DMS114 treated with DMSO at 0.1 percent for 48 hours (cell line): ENCODE results near the gene SLC30A7.
"Not testable (repeated sequence)": the region's sequence is repeated elsewhere in the genome, so short reads cannot be mapped to it uniquely, and the experiment has no call there.

Experiments used
- DNase-seq: peaks from one replicate; lab custom pipeline; 2025; ENCODE audit not compliant: unreplicated experiment; lab: John Stamatoyannopoulos, UW

The SLC30A7 gene

DNA sequence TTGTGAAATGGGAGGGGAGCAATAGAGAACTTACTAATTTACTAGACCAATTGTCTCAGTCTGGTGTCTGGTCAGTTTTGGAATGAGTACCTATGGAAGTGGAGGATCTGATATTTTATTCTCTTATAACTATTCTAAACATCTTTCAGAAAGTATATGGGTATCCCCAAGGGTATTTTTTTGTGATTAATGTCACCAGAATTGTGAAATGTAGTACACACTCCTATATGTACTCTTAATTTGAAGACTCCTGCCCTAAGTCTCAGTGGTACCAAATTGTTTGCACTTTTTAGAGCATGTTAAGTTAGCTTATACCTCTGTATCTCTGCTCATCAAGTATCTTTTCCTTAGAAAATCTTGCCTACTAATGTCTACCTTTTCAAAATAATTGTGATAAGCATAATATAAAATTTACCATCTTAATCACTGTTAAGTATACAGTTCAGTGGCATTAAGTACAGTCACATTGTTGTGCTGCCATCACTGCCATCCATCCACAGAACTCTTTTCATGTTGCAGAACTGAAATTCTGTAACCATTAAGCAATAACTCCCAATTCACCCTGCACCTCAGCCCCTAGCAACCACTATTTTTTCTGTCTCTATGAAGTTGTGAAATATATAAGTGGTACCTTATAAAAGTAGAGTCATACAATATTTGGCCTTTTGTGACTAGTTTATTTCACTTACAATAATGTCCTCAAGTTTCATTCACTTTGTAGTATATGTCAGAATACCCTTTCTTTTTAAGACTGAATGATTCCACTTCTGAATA is 40.5 kb downstream of the SLC30A7 start:
- DNase-seq, result no peak

DNA sequence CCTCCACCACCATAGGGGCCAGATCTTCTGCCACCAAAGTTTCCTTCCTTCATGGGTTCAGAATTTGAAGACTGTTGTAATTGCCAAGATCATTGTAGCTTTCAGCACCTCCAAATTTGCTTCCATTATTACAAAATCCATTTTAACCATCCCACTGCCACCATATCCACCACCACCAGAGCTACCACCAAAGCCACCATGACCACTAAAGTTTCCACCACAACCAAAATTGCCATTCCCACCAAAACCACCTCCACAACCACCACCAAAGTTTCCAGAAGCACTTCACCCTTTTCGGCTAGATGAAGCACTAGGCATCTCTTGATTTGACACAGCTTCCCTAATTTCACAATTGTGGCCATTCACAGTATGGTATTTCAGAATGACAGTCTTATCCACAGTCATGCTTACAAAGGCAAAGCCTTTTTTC is 45.2 kb downstream of the SLC30A7 start:
- no peak for DNase-seq

DNA sequence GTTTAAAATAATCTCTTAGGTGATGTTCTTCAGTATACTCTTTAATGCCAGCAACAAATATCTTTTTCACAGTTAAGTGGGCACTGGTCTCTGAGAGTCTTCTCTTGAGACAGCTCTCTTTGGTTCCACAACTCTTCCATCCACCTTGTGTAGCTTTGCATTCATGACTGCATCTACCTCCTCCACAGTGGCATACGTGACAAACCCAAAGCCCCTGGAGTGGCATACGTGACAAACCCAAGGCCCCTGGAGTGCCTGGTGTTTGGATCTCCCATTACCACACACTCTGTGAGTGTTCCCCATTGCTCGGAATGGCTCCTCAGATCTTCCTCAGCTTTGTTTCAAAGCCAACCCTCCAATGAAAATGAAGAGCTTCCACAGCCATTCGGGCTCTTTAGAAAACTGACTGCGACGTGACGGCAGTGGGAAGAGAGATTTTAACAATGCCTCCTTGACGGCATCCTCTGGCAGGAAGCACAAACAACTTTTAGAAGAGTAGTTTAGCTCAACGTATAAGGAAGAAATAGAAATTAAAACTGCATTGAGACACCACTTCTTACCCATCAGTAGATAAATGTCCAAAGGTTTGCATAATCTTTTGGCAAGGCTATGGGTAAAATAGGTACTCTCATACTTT is 45.8 kb downstream of the SLC30A7 start:
- DNase-seq, result no peak

DNA sequence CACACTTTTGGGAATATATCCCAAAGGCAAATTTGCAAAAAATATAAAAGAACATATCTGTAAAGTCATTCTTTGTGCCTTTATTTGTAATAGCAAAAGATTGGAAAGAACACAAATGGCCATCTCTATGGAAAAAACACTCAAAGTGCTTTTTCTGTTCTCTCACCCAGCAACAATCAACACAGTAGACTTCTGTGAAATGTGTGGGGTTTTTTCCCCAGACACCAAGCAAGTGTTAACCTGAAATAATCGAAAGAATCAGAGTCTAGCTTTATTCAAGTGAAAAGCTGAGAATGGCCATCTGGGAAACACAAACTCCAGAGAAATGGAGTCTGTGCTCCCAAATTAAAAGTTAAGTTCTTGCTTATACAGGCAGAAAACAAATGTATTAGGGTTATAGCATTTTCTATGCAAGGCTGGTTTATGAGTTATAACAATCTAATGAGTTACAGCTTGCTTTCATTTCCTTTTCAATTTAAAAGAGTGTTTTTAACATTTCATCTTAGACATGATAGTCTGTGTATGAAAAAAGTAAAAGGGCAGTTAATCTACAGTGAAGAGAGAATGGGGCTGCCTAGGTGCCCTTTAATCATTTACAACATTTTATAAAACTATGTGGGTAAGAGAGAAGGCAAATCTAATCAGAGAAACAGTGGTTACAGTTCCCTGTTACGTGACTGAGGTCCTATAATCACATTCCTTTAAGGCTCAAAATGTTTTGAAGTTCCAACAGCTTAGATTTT is 46.6 kb downstream of the SLC30A7 start:
- no peak for DNase-seq

DNA sequence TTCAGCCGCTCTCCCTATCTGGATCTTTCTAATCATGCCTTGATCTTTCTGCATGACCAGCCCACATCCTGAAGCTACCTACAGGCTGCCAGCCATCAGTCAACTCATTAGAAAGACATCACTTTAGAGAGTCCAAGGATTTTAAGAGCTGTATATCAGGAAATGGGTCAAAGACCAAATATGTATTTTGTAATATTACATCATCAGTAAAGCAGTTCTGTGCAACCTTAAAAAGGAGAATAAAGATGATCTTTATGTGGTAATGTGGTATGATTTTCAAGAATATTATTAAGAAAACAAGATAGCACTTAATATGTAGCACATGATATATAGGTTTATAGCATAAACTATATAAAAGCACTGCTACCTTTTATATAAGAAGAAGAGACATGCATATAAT is 47.6 kb downstream of the SLC30A7 start:
- no peak for DNase-seq

DNA sequence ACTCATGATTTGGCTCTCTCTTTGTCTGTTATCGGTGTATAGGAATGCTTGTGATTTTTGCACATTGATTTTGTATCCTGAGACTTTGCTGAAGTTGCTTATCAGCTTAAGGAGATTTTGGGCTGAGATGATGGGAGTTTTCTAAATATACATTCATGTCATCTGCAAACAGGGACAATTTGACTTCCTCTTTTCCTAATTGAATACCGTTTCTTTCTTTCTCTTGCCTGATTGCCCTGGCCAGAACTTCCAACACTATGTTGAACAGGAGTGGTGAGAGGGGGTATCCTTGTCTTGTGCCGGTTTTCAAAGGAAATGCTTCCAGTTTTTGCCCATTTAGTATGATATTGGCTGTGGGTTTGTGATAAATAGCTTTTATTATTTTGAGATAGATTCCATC is 50.2 kb downstream of the SLC30A7 start:
- not testable (repeated sequence) for DNase-seq

DNA sequence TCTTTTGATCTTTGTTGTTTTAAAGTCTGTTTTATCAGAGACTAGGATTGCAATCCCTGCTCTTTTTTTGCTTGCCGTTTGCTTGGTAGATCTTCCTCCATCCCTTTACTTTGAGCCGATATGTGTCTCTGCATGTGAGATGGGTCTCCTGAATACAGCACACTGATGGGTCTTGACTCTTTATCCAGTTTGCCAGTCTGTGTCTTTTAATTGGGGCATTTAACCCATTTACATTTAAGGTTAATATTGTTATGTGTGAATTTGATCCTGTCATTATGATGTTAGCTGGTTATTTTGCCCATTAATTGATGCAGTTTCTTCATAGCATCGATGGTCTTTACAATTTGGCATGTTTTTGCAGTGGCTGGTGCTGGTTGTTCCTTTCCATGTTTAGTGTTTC is 51.9 kb downstream of the SLC30A7 start:
- DNase-seq, result not testable (repeated sequence)

DNA sequence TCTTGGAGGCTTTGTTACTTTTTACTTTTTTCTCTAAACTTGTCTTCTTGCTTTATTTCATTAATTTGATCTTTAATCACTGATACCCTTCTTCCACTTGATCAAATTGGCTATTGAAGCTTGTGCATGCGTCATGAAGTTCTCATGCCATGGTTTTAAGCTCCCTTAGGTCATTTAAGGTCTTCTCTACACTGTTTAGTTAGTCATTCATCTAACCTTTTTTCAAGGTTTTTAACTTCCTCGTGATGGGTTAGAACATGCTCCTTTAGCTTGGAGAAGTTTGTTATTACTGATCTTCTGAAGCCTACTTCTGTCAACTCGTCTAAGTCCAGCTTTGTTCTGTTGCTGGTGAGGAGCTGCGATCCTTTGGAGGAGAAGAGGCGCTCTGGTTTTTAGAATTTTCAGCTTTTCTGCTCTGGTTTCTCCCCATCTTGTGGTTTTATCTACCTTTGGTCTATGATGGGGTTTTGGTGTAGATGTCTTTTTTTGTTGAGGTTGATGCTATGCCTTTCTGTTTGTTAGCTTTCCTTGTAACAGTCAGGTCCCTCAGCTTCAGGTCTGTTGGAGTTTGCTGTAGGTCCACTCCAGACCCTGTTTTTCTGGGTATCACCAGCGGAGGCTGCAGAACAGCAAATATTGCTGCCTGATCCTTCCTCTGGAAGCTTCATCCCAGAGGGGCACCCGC is 53.0 kb downstream of the SLC30A7 start:
- not testable (repeated sequence) for DNase-seq

DNA sequence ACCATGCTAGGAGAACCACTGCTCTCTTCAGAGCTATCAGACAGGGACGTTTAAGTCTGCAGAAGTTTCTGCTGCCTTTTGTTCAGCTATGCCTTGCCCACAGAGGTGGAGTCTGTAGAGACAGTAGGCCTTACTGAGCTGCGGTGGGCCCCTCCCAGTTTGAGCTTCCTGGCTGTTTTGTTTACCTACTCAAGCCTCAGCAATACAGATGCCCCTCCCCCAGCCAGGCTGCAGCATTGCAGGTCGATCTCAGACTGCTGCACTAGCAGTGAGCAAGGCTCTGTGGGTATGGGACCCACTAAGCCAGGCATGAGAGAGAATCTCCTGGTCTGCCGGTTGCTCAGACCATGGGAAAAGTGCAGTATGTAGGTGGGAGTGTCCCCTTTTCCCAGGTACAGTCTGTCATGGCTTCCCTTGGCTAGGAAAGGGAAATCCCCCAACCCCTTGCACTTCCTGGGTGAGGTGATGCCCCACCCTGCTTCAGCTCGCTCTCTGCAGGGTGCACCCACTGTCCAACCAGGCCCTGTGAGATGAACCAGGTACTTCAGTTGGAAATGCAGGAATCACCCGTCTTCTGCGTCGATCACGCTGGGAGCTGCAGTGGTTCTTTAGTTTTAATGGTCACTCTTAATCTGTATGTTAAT is 53.7 kb downstream of the SLC30A7 start:
- not testable (repeated sequence) for DNase-seq

DNA sequence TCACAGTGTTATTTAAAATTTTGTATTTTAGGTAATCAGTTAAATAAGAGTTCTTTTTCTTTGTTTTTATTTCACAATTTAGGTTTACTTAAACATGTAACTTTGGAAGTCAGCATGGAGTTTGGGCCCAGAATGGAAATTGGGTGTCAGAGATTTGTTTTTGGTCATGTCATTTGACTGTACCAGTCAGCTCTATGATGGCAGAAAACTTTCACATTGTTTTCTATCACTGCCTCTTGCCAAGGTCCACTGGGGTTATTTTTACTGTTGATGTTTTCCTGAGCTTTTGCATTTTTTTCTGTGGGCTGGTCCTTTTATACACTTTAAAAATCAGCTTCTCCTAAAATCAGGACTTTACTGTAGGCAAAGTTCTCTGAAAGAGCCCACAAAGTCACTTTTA is 54.4 kb downstream of the SLC30A7 start:
- no peak for DNase-seq

DNA sequence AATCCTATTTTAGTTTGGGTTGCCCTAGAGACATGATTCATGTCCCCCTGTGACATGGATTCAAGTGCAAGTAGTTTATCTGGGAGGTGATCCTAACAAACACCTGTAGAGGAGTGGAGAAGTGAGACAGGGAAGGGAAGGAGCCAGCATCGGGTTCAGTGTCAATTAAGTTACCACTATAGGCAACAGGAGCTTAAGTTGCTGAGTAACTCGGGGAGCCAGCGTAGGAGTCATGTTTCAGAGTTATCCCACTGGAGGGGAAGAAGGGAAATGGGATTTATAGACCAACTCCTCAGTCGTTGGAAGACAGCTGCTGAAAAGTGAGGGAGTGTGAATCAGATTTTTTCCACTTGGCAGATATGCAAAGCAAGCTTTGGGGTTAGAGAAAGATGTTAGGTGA is 54.9 kb downstream of the SLC30A7 start:
- DNase-seq, result no peak

DNA sequence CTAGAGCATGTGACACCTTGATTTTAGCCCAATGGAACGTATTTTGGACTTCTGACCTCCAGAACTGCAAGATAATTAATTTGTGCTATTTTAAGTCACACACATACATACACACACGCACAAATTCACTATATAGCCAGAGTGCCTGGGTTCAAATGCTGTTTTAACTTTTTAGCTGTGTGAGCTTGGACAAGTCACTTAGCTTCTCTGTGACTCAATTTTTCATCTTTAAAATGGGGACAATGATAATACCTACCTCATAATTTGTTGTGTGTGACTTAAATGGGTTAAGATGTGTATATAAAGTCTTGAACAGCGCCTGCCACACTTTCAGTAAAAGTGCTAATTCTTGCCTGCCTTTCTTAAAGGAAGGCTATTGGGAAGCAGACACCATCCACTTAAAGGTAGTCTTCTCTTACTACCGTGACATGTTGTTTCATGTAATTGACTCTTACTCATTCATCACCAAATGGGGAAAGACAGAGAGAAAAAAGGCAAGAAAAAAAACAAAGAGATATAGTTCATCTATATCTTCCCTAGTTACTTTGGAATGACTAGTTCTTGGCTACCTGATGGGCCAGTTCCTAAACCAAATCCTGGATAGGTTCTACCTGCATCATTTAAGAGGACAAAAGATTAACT is 56.3 kb downstream of the SLC30A7 start:
- no peak for DNase-seq

DNA sequence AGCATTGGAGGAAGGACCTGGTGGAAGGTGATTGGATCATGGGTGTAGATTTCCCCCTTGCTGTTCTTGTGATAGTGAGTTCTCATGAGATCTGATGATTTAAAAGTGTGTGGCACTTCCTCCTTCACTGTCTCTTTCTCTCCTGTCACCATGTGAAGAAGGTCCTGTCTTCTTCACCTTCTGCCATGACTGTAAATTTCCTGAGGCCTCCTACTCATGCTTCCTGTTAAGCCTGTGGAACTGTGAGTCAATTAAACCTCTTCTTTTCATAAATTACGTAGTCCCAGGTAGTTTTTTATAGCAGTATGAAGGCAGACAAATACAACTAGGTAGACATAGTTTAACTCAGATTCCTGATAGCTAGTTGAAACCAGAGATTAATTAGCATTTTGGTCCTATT is 57.1 kb downstream of the SLC30A7 start:
- not testable (repeated sequence) for DNase-seq

DNA sequence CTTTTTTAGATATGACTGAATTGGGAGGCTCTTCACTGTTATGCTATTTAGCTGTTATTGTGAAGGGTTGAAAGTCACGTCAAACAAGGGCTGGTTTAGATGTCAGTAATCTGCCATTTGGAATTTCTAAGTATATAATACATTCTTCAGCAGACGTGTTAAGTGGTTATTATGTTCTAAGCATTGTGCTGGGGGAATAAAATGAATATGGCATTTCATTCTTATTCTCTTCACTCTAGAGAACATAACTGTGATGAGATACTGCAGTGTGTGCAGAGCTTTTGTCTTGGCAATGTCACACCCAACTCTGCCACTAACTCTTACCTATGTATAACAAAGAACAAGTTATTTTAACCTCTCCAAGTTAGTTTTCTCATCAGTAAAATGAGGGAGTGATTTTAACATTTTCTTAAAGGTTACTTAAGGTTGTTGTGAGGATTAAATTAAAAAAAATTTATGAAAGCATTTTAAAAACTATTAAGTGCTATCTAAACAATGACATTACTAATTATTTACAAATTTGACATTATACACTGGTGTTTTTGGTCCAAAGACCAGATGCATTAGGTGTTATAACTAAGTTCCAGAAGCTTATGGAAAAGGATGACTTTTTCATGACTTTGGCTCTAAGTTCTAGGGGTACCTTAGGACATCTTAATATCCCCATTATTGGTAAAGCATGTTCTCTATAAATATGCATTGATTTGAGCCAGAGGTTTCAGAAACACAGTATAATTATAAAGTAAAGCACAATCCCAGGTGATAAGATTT is 58.3 kb downstream of the SLC30A7 start:
- DNase-seq, result no peak

DNA sequence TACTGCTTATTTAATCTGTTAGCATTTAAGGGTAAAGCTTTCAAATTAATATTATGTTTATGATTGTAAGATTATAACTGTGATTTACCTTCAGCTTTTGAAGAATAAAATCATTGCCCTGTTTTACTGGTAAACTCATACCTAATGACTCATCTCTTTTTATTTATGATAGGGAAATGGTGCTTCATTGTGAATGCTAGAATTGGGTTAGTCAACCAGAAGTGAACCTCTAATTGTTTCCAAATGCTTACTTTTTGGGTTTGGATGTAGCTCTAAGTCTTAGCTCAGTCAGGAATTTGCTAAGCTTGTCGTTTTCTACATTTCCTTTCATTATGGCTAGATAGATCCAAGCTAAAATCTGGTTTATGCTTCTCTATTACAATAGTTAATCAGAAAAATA is 59.4 kb downstream of the SLC30A7 start:
- no peak for DNase-seq

DNA sequence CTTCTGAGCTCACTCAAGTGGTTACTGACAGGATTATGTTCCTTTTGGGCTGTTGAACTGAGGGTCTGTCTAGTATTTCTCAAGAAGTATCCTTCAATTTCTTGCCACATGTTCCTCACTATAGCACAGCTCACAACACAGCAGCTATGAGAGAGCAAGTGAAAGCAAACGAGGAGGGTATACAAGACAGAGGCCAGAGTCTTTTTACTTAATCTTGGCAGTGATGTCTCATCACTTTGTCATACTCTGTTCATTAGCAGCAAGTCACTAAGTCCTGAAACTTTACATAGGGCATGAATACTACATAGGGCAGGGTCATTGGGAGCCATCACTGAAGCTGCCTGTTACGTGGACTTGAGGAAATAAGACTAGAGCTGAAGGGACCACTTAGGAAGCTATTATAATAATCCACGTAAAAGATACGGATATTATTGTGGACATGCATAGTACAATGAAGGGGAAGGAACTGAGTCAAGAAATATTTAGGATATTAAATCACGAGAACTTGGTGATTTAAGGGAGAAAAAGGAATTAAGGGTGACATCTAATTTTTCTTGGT is 63.7 kb downstream of the SLC30A7 start:
- no peak for DNase-seq

DNA sequence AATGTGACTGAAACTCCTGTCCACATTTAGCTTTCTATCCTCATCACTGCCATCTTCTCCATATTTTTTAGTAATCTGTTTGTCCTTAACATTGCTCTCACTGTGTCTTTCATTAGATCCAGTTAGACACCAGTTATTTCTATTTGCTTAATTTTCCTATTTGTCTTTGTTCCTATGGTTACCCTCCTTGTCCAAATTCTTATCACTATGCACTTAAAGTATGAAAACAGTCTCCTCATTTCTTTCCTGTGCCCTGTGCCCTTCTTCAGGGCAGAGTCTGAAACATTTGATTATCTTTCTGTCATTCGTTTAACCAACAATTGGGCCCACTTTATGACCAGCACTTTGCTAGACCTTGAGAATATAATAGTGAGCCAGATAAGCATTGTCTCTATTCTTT is 64.2 kb downstream of the SLC30A7 start:
- no peak for DNase-seq

DNA sequence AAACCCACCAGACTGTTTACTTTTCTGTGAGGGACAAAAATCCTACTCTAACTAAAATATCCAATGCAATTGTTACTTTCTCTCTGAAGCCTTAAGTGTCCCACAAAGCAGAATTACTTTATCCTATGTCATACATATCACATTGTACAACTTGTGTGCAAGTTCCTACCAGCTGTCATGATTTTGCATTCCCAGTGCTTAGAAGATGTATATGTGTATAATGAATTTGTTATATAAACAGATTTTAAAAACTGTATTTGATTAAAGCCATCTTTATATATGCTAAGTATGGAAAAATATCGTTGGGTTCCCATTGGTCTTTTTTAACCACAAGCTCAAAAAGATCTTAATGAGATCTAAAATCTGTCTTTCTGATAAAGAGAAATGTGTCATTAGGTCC is 72.7 kb downstream of the SLC30A7 start:
- no peak for DNase-seq

DNA sequence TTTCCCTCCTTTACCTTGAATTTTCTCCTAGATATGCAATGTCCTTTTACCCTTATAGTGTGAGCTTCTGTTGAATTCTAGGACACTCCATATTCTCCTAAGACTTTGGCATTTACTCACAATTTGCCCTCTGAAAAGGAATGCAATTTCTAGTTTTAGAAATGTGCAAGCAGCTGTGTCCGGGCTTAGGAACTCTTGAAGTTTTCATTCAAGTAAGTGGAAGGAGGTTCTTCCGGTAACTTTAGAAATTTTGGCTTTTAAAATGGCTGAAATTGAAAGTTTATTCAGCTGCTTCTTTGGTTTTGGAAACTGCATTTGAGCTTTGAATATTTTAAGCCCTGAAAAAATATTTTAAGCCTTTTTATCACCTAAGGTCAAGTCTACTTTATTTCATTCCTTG is 73.4 kb downstream of the SLC30A7 start:
- DNase-seq, result no peak
